Neural cell (in vitro differentiated cells): ENCODE measurements around the gene EPHA5.

Experiments
- EZH2 ChIP-seq: fragments of 200-600, 300-800 bp; shearing (Covaris generic), sonication (generic); IDR thresholded peaks from 2 replicates; pipeline ENCODE4 v1.6.1; 2014; ENCODE audit warnings: antibody characterized with exemption, low read length, borderline replicate concordance, mild to moderate bottlenecking; ENCODE audit not compliant: insufficient read depth, poor library complexity, severe bottlenecking
- TF ChIP-seq, protein P1 (sequence below): fragments of 450-650 bp; IDR thresholded peaks from 2 replicates; pipeline ENCODE4 v1.5.1; 2014; ENCODE audit warnings: antibody characterized with exemption, mild to moderate bottlenecking, moderate library complexity; ENCODE audit not compliant: poor library complexity, severe bottlenecking

DNA sequence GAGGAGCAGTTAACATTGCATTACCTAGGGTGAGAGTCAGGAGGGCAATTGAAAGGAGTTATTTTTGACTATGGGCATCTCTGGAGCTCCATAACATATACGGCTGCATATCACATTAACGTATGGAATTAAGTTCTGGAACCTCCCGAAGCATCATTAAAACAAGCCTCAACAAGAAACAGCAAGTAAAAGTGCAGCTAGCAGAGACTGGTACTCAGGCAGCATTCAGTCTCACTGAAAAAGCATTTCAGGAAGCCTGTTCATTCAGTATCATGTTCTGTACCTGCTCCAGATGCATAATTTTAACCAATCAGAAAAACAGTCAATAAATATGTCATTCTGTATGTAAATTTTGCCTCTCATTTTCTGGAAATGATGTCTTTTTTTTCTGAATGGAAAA lies 299.6 kb downstream of the EPHA5 start:
- no peak for TF ChIP-seq EZH2
- TF ChIP-seq, protein P1, sequence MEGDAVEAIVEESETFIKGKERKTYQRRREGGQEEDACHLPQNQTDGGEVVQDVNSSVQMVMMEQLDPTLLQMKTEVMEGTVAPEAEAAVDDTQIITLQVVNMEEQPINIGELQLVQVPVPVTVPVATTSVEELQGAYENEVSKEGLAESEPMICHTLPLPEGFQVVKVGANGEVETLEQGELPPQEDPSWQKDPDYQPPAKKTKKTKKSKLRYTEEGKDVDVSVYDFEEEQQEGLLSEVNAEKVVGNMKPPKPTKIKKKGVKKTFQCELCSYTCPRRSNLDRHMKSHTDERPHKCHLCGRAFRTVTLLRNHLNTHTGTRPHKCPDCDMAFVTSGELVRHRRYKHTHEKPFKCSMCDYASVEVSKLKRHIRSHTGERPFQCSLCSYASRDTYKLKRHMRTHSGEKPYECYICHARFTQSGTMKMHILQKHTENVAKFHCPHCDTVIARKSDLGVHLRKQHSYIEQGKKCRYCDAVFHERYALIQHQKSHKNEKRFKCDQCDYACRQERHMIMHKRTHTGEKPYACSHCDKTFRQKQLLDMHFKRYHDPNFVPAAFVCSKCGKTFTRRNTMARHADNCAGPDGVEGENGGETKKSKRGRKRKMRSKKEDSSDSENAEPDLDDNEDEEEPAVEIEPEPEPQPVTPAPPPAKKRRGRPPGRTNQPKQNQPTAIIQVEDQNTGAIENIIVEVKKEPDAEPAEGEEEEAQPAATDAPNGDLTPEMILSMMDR: no peak
